ENCODE measurements around the gene GJA4. TPM values are rescaled to one million over a fixed set of nuclear protein-coding genes. Genes with fewer than 3 reads are reported as not detected.

Gene GJA4
- polyA plus RNA-seq, 1 donor from 2014 or later = not detected

Other genes starting within 250 kb of the GJA4 start
- gene GJB5, start 38.0 kb upstream of the GJA4 start, polyA plus RNA-seq = not detected in 2 replicates
- gene GJB4, start 33.3 kb upstream of the GJA4 start, polyA plus RNA-seq = not detected in 2 replicates
- not detected in 2 replicates for gene GJB3, start 11.8 kb upstream of the GJA4 start, polyA plus RNA-seq
- 39.9 and 42.6 TPM in 2 replicates for gene SMIM12, start 66.8 kb downstream of the GJA4 start, polyA plus RNA-seq
- gene DLGAP3, start 136.7 kb downstream of the GJA4 start, polyA plus RNA-seq = 2.9 and 4.7 TPM in 2 replicates
- gene TMEM35B, start 192.3 kb downstream of the GJA4 start, polyA plus RNA-seq = 1.3 TPM in 1 of 2 replicates, not detected in the other
- gene ZMYM6, start 238.9 kb downstream of the GJA4 start, polyA plus RNA-seq = 28.6 and 31.5 TPM in 2 replicates

Data from neural cell (in vitro differentiated cells).